CD4-positive, CD25-positive, alpha-beta regulatory T cell (primary cell): ENCODE measurements around the gene LPAR1. TPM values are rescaled to one million over a fixed set of nuclear protein-coding genes. Genes with fewer than 3 reads are reported as not detected.

ENCODE experiments used
- ATAC-seq, 2 donors: fragments of 150-1000 bp; cut with Tn5 transposase; one replicate each; pipeline ENCODE4 v1.10.0; 2021; ENCODE audit warnings: low read depth in 2 of 2, moderate number of reproducible peaks in 2 of 2, moderate library complexity in 1 of 2
- DNase-seq, 3 donors: peaks; one replicate each; pipeline versions ENCODE4 v3.0.0 to v3.0.0-alpha.2; 2012 to 2022; ENCODE audit warnings: mixed read lengths in 1 of 3
- H3K27ac ChIP-seq: one replicate; pipeline ENCODE4 v1.7.0; 2013; ENCODE audit warnings: mild to moderate bottlenecking, low read length; ENCODE audit not compliant: insufficient read depth, poor library complexity, severe bottlenecking
- H3K27me3 ChIP-seq: one replicate; pipeline ENCODE4 v1.7.0; 2013; ENCODE audit warnings: low read length; ENCODE audit not compliant: control insufficient read depth, insufficient read depth
- H3K36me3 ChIP-seq: one replicate; pipeline ENCODE4 v1.7.0; 2013; ENCODE audit warnings: mild to moderate bottlenecking, low read length, moderate library complexity; ENCODE audit not compliant: control insufficient read depth, insufficient read depth
- H3K4me1 ChIP-seq: 2 replicates; pipeline ENCODE4 v1.7.0; 2013; ENCODE audit warnings: mild to moderate bottlenecking, low read length; ENCODE audit not compliant: insufficient read depth, control insufficient read depth, poor library complexity, severe bottlenecking
- H3K4me3 ChIP-seq: one replicate; pipeline ENCODE4 v1.7.0; 2013; ENCODE audit warnings: low read depth, mild to moderate bottlenecking, low read length, moderate library complexity
- H3K9me3 ChIP-seq, 2 experiments: 1 replicate in 1 of 2; 2 replicates in 1 of 2; pipeline ENCODE4 v1.7.0; 2013; ENCODE audit warnings: low read length in 2 of 2, mild to moderate bottlenecking in 1 of 2, moderate library complexity in 1 of 2; ENCODE audit not compliant: control insufficient read depth in 2 of 2
- H3K27ac Mint-ChIP-seq, 3 donors: one replicate each; pipeline ENCODE4 v1.8.0; 2020 to 2022; ENCODE audit warnings: mild to moderate bottlenecking in 3 of 3, mixed read lengths in 3 of 3, moderate library complexity in 2 of 3
- H3K27me3 Mint-ChIP-seq: one replicate; pipeline ENCODE4 v1.8.0; 2022; ENCODE audit warnings: mild to moderate bottlenecking, mixed read lengths
- H3K36me3 Mint-ChIP-seq: one replicate; pipeline ENCODE4 v1.8.0; 2020; ENCODE audit warnings: mixed read lengths
- H3K4me1 Mint-ChIP-seq, 4 donors: one replicate each; pipeline ENCODE4 v1.8.0; 2020 to 2022; ENCODE audit warnings: mixed read lengths in 4 of 4, mild to moderate bottlenecking in 1 of 4
- H3K4me3 Mint-ChIP-seq, 4 donors: one replicate each; pipeline ENCODE4 v1.8.0; 2020 to 2022; ENCODE audit warnings: mild to moderate bottlenecking in 4 of 4, mixed read lengths in 4 of 4, moderate library complexity in 3 of 4
- H3K9me3 Mint-ChIP-seq, 7 donors: one replicate each; pipeline ENCODE4 v1.8.0; 2020 to 2022; ENCODE audit warnings: mixed read lengths in 7 of 7, mild to moderate bottlenecking in 3 of 7, moderate library complexity in 2 of 7
- polyA plus RNA-seq, 4 donors: library from polyadenylated mRNA; unstranded; fragments of 300-500 nt; fragmentation: Illumina TruSeq; gene quantifications; one replicate each; pipeline ENCODE4 v1.2.3, GENCODE V29; 2021
- total RNA-seq: library from RNA; stranded (reverse); gene quantifications from one replicate; pipeline ENCODE4 v1.2.3, GENCODE V29; 2022

Gene LPAR1
- total and polyA plus RNA-seq, 5 donors from 2014 or later = not detected

DNA sequence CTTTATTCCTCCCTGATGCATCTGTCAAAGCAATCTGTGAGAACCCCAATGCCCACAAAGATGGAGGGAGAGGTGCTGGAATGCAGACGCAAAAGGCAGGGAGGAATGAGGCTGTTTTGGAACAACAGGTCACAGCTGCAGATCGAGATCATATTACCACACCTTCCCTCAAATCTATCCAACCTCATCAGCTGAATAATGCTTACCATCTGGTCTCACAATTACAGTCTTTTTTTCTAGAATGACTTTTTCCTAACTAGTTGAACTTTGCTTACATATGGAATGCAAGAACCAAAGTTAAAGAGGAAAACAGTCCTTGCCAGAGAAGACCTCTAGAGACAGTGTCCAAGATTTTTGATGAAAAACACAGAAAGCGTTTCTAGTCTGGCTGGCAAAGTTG lies 158.1 kb downstream of the LPAR1 start:
- Histone ChIP-seq H3K9me3 (no peaks in the 10 kb centered on the region), H3K4me3 (no peak overlapping the region), H3K4me1 (no peaks in the 10 kb centered on the region), H3K27me3 (no peaks in the 10 kb centered on the region), H3K36me3 (no peaks in the 10 kb centered on the region), H3K27ac (no peak overlapping the region)
- Mint-ChIP-seq H3K4me1 (no peaks in the 10 kb centered on the region), H3K4me3 (no peak overlapping the region), H3K36me3 (no peaks in the 10 kb centered on the region), H3K9me3 (peaks cover 0 to 7% (median 0%) of the 10 kb centered on the region in 7 donors), H3K27ac (no peak overlapping the region), H3K27me3 (no peaks in the 10 kb centered on the region)
- DNase-seq (no peak), ATAC-seq (no peak)

DNA sequence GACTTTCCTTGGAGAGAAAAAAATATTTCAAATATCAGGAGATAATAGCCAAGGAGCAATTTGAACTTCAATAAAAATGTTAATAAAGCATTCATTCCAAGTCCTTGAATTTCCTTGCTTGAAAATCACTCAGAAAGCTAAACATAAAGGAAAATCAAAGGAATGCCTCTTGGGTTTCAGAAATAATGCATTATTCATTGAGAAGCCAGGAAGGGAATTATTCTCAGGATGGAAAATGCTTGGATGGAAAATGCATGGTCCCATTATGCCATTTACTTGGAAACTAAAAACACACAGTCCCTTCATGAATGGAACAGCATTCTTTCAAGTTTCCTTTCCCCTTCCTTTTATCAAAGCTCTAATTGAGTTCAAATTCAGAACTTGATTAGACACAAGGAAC lies 160.9 kb downstream of the LPAR1 start:
- Histone ChIP-seq H3K27ac (no peak overlapping the region), H3K9me3 (no peaks in the 10 kb centered on the region), H3K36me3 (no peaks in the 10 kb centered on the region), H3K4me1 (no peaks in the 10 kb centered on the region), H3K27me3 (no peaks in the 10 kb centered on the region), H3K4me3 (no peak overlapping the region)
- H3K27me3 Mint-ChIP-seq = no peaks in the 10 kb centered on the region
- H3K36me3 Mint-ChIP-seq = no peaks in the 10 kb centered on the region
- H3K9me3 Mint-ChIP-seq = peaks cover 0 to 8% (median under 1%) of the 10 kb centered on the region in 7 donors
- DNase-seq = no peak
- H3K4me1 Mint-ChIP-seq = no peaks in the 10 kb centered on the region
- ATAC-seq = no peak
- H3K27ac Mint-ChIP-seq = no peak overlapping the region
- no peak overlapping the region for H3K4me3 Mint-ChIP-seq

DNA sequence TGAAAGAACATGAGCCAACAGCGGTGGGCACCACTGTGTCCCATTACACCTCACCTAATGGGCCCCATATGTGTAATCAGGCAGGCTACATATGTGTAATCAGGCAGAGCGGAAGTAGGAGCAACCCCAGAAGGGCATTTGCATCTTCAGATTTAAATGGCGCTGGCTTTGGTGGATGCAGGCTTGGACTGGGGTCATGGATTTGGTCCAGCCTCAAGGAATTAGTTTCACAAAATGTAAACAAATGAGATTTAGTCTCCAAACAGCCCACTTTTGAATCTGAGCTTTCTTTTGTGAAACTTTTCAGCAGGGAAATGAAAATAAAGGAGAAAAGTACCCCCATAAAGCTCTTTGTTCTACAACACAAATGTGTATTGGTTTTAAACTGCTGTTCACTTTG lies 161.3 kb downstream of the LPAR1 start:
- Histone ChIP-seq H3K27me3 (no peaks in the 10 kb centered on the region), H3K9me3 (no peaks in the 10 kb centered on the region), H3K27ac (no peak overlapping the region), H3K4me1 (no peaks in the 10 kb centered on the region), H3K4me3 (no peak overlapping the region), H3K36me3 (no peaks in the 10 kb centered on the region)
- Mint-ChIP-seq H3K27me3 (no peaks in the 10 kb centered on the region), H3K4me1 (no peaks in the 10 kb centered on the region), H3K27ac (peak overlapping the region in 1 of 3 donors; percentile 23), H3K36me3 (no peaks in the 10 kb centered on the region), H3K9me3 (peaks cover 0 to 12% (median 2%) of the 10 kb centered on the region in 7 donors), H3K4me3 (no peak overlapping the region)
- DNase-seq (no peak), ATAC-seq (no peak)

DNA sequence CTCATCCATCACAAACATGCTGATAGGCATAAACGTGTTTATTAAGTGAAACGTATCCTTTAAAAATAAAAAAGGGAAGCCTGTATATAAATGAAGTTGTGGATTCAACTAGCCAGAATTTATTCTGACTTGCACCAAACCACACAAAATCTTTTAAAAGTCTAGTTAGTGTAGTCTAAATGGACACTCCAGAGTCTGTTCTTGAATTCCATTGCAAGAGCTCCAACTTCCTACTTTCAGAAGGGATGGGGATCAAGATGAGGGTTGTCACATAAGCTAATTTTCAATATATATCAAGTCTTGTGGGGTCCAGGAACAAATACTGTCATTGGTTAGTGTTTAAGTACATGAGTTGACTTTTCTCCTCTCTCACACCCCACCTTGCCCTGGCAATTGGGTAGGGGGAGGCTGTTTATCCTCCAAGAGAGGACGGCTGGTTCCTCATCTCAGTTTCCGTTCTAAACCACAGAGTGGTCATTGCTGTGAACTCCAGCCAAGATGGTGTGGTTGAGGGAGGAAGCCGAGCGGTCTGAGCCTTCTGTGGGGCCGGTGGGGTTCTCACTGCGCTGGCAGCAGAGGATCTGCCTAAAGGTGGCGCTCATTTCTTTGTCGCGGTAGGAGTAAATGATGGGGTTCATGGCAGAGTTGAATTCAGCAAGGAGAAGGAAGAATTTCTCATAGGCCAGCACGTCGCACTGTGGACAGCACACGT lies 163.2 kb downstream of the LPAR1 start:
- Mint-ChIP-seq H3K4me1 (no peaks in the 10 kb centered on the region), H3K36me3 (no peaks in the 10 kb centered on the region), H3K27ac (no peak overlapping the region), H3K27me3 (no peaks in the 10 kb centered on the region), H3K4me3 (no peak overlapping the region), H3K9me3 (peaks cover 0 to 12% (median 2%) of the 10 kb centered on the region in 7 donors)
- Histone ChIP-seq H3K36me3 (no peaks in the 10 kb centered on the region), H3K27me3 (no peaks in the 10 kb centered on the region), H3K27ac (no peak overlapping the region), H3K4me3 (no peak overlapping the region), H3K9me3 (no peaks in the 10 kb centered on the region), H3K4me1 (no peaks in the 10 kb centered on the region)
- ATAC-seq = no peak
- no peak for DNase-seq

DNA sequence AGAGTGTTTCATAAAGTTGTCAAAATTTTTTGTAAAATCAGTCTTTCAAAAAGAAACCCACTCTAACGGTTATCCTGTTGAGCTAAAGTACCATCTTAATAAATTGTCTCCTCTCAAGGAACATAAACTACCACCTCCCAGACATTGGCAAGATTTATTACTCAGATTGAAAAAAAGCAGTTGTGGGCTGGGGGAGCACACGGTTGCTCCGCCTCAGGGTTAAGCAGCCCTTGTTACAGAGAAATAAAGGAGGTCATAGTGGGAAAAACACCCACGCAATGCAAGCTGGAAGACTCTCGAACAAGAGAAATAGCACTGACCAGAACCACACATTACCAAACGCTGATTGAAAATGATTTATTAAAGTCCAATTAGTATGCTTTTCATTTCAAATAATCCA lies 165.3 kb downstream of the LPAR1 start:
- no peaks in the 10 kb centered on the region for H3K27me3 ChIP-seq
- H3K36me3 Mint-ChIP-seq = no peaks in the 10 kb centered on the region
- peaks cover 0 to 8% (median 2%) of the 10 kb centered on the region in 7 donors for H3K9me3 Mint-ChIP-seq
- H3K27me3 Mint-ChIP-seq = no peaks in the 10 kb centered on the region
- ATAC-seq = no peak
- H3K27ac ChIP-seq = no peak overlapping the region
- H3K4me3 ChIP-seq = no peak overlapping the region
- H3K27ac Mint-ChIP-seq = no peak overlapping the region
- H3K4me3 Mint-ChIP-seq = no peak overlapping the region
- no peaks in the 10 kb centered on the region for H3K4me1 ChIP-seq
- no peaks in the 10 kb centered on the region for H3K9me3 ChIP-seq
- no peaks in the 10 kb centered on the region for H3K4me1 Mint-ChIP-seq
- no peak for DNase-seq
- no peaks in the 10 kb centered on the region for H3K36me3 ChIP-seq

DNA sequence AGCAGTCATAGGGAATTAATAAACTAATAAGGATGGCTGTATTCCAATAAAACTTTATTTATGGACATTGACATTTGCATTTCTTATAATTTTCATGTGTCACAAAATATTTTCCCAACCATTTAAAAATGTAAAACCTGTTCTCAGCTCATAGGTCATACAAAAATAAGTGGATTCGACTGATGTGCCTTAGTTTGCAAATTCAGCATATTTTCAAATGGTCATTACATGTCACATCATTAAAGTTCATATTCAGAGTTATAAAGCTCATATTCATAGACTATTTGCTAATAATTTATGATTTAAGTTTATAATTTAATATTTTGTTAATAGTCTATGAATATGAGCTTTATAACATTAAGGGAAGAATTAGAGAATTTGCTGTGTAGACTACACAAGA lies 166.5 kb downstream of the LPAR1 start:
- H3K27ac Mint-ChIP-seq = no peak overlapping the region
- Histone ChIP-seq H3K27me3 (no peaks in the 10 kb centered on the region), H3K27ac (no peak overlapping the region), H3K9me3 (no peaks in the 10 kb centered on the region), H3K4me3 (no peak overlapping the region), H3K4me1 (no peaks in the 10 kb centered on the region), H3K36me3 (no peaks in the 10 kb centered on the region)
- peaks cover 0 to 8% (median 2%) of the 10 kb centered on the region in 7 donors for H3K9me3 Mint-ChIP-seq
- no peaks in the 10 kb centered on the region for H3K36me3 Mint-ChIP-seq
- no peaks in the 10 kb centered on the region for H3K4me1 Mint-ChIP-seq
- no peaks in the 10 kb centered on the region for H3K27me3 Mint-ChIP-seq
- no peak for ATAC-seq
- no peak for DNase-seq
- no peak overlapping the region for H3K4me3 Mint-ChIP-seq

DNA sequence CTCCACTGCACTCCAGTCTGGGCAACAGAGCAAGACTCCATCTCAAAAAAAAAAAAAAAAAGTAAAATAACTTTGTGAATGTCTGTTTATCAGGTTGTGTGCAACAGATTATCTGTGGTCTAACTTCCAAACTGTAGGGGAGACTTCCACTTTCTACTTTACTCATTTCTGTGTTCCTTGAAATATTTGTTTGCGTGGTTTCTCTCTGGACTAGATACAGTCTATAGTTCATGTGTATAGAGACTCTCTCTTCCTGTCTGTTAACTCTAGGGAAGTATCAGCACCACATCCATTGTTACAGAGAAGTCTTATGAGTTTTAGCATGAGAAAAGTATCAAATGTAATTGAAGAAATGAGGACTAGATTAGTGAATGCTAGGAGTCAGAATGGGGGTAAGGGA lies 168.3 kb downstream of the LPAR1 start:
- H3K27ac Mint-ChIP-seq = no peak overlapping the region

DNA sequence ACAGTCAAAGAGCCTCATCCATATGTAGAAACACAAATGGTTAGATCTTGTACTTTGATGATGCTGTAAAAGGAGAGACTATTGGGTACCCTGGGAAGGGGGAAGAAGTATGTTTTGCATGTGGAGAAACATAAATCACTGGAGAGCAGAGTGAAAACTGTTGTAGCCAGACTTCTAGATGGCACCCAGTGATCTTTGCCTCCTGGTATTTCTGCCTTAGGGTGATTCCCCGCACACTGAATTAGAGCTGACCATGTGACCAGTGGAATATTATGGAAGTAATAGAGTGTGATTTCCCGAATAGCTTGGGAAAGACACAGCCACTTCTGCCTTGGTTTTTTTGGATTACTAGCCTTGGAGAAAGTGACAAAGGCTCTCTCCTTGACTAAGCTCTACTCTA lies 174.3 kb downstream of the LPAR1 start:
- Mint-ChIP-seq H3K27ac (no peak overlapping the region), H3K36me3 (no peaks in the 10 kb centered on the region), H3K27me3 (no peaks in the 10 kb centered on the region), H3K4me1 (no peaks in the 10 kb centered on the region), H3K9me3 (peaks cover 1 to 18% (median 6%) of the 10 kb centered on the region in 7 donors), H3K4me3 (no peak overlapping the region)
- Histone ChIP-seq H3K27me3 (no peaks in the 10 kb centered on the region), H3K36me3 (no peaks in the 10 kb centered on the region), H3K27ac (no peak overlapping the region), H3K9me3 (peaks cover 4 to 18% of the 10 kb centered on the region in 2 experiments), H3K4me1 (no peaks in the 10 kb centered on the region), H3K4me3 (no peak overlapping the region)
- no peak for DNase-seq
- ATAC-seq = no peak

More for the DNA sequence above, 168.3 kb downstream of the LPAR1 start:
- H3K4me3 ChIP-seq = no peak overlapping the region
- no peaks in the 10 kb centered on the region for H3K27me3 ChIP-seq
- H3K36me3 Mint-ChIP-seq = no peaks in the 10 kb centered on the region
- no peaks in the 10 kb centered on the region for H3K4me1 Mint-ChIP-seq
- no peaks in the 10 kb centered on the region for H3K9me3 ChIP-seq
- DNase-seq (no peak), ATAC-seq (no peak)
- no peaks in the 10 kb centered on the region for H3K4me1 ChIP-seq
- no peak overlapping the region for H3K4me3 Mint-ChIP-seq
- H3K36me3 ChIP-seq = no peaks in the 10 kb centered on the region
- H3K27ac ChIP-seq = no peak overlapping the region
- no peaks in the 10 kb centered on the region for H3K27me3 Mint-ChIP-seq
- H3K9me3 Mint-ChIP-seq = peaks cover 0 to 9% (median 2%) of the 10 kb centered on the region in 7 donors
